IgD-negative memory B cell (primary cell): ENCODE results near the gene PRKAG1. TPM values are rescaled to one million over a fixed set of nuclear protein-coding genes. Genes with fewer than 3 reads are reported as not detected.
A peak's percentile ranks its signal among the peaks of the same experiment; 100 is the strongest.

Experiments used
- H3K27ac Mint-ChIP-seq, 3 donors: one replicate each; pipeline ENCODE4 v1.8.0; 2020 to 2022; ENCODE audit warnings: mild to moderate bottlenecking in 3 of 3, mixed read lengths in 3 of 3, moderate library complexity in 1 of 3
- H3K27me3 Mint-ChIP-seq: one replicate; pipeline ENCODE4 v1.8.0; 2021; ENCODE audit warnings: mixed read lengths
- H3K36me3 Mint-ChIP-seq: one replicate; pipeline ENCODE4 v1.8.0; 2020; ENCODE audit warnings: mild to moderate bottlenecking, mixed read lengths
- H3K4me1 Mint-ChIP-seq, 3 donors: one replicate each; pipeline ENCODE4 v1.8.0; 2020 to 2022; ENCODE audit warnings: mixed read lengths in 3 of 3, mild to moderate bottlenecking in 1 of 3
- H3K4me3 Mint-ChIP-seq, 4 donors: one replicate each; pipeline ENCODE4 v1.8.0; 2020 to 2022; ENCODE audit warnings: mild to moderate bottlenecking in 4 of 4, mixed read lengths in 4 of 4, moderate library complexity in 3 of 4
- H3K9me3 Mint-ChIP-seq, 3 donors: one replicate each; pipeline ENCODE4 v1.8.0; 2020 to 2021; ENCODE audit warnings: mixed read lengths in 3 of 3, mild to moderate bottlenecking in 1 of 3
- polyA plus RNA-seq: library from polyadenylated mRNA; unstranded; fragments of 300-500 nt; fragmentation: Illumina TruSeq; gene quantifications from one replicate; pipeline ENCODE4 v1.2.3, GENCODE V29; 2021

PRKAG1 gene
- polyA plus RNA-seq, 1 donor from 2014 or later = 45.6 TPM

- Mint-ChIP-seq H3K27me3 (peaks cover 33% of the 10 kb centered on the region), H3K4me1 (peaks cover 21 to 31% (median 22%) of the 10 kb centered on the region in 3 donors), H3K27ac (peak overlapping the region in 2 of 3 donors; percentile 83 to 91), H3K36me3 (peaks cover 2% of the 10 kb centered on the region), H3K4me3 (peak overlapping the region; percentile 86 to 96 (median 94)), H3K9me3 (no peaks in the 10 kb centered on the region)
Measured at GRCh38 chr12:48979602-48980388, 38.8 kb downstream of the PRKAG1 start.

DNA sequence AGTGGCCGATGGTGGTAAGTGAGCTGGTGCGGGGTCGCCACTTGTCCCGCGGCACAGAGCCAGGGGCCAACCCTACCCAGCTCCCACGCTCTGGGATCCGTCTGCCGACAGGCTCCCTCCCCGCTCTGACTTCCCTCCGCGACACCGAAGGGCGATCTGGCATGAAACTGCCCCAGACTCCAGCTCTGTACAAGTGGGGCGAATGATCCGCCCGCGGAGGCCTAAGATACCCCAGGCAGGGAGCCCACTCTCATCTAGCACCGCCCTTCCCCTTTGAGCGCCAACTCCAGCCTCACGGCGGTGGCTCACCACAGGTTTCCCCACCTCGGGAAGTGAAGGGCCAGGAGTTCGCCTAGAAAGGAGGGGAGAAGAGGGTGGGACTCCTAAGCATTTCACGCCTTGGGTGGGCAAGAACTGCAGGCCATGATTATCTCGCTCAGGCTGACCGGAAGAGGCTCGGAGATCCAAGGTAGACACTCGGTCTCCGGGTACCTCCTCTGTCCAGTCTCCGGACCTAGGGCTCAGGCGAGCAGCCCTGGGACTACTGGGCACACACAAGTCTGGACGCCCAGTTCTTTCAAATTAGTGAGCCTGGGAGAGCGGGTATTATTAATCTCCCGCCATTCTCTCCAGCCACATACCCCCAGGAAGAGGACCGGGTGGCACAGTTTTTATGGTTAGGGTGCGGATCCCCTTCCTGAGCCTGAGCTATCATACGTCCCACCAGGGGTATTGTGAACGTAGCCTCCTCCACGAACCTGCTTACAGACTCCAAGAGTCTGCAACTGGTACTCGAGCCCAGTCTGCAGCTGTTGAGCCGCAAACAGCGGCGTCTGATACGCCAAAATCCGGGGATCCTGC lies 39.6 kb downstream of the PRKAG1 start:
- Mint-ChIP-seq H3K27ac (peak overlapping the region; percentile 65 to 84 (median 83)), H3K4me1 (peaks cover 21 to 31% (median 22%) of the 10 kb centered on the region in 3 donors), H3K4me3 (peak overlapping the region; percentile 86 to 96 (median 94)), H3K9me3 (no peaks in the 10 kb centered on the region), H3K27me3 (peaks cover 33% of the 10 kb centered on the region), H3K36me3 (peaks cover 2% of the 10 kb centered on the region)

DNA sequence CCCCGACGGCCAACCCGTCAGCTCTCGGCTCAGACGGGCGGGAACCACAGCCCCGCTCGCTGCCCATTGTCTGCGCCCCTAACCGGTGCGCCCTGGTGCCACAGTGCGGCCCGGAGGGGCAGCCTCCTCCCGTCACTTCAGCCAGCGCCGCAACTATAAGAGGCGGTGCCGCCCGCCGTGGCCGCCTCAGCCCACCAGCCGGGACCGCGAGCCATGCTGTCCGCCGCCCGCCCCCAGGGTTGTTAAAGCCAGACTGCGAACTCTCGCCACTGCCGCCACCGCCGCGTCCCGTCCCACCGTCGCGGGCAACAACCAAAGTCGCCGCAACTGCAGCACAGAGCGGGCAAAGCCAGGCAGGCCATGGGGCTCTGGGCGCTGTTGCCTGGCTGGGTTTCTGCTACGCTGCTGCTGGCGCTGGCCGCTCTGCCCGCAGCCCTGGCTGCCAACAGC lies 40.3 kb downstream of the PRKAG1 start, which contains the start of gene WNT1:
TSS of gene WNT1 (plus strand) at position 32 of the 450 bp plus-strand sequence. CDS start at position 361, 329 bp downstream.
- peak within 1 kb of the TSS; percentile 65 to 84 (median 83) for H3K27ac Mint-ChIP-seq
- peak within 1 kb of the TSS; percentile 86 to 96 (median 94) for H3K4me3 Mint-ChIP-seq
- H3K4me1 Mint-ChIP-seq = peaks cover 21 to 31% (median 22%) of the 10 kb centered on the region in 3 donors
- H3K36me3 Mint-ChIP-seq = peaks cover 2% of the 10 kb centered on the region
- H3K9me3 Mint-ChIP-seq = no peaks in the 10 kb centered on the region
- peaks cover 37% of the 10 kb centered on the region for H3K27me3 Mint-ChIP-seq

GRCh38 chr12:48977290-48978281 lies 41.0 kb downstream of the PRKAG1 start:
- peak overlapping the region; percentile 49 to 84 (median 50) for H3K27ac Mint-ChIP-seq
- peaks cover 2% of the 10 kb centered on the region for H3K36me3 Mint-ChIP-seq
- H3K27me3 Mint-ChIP-seq = peaks cover 44% of the 10 kb centered on the region
- H3K9me3 Mint-ChIP-seq = no peaks in the 10 kb centered on the region
- peak overlapping the region; percentile 61 to 82 (median 74) for H3K4me3 Mint-ChIP-seq
- peaks cover 21 to 32% (median 22%) of the 10 kb centered on the region in 3 donors for H3K4me1 Mint-ChIP-seq

DNA sequence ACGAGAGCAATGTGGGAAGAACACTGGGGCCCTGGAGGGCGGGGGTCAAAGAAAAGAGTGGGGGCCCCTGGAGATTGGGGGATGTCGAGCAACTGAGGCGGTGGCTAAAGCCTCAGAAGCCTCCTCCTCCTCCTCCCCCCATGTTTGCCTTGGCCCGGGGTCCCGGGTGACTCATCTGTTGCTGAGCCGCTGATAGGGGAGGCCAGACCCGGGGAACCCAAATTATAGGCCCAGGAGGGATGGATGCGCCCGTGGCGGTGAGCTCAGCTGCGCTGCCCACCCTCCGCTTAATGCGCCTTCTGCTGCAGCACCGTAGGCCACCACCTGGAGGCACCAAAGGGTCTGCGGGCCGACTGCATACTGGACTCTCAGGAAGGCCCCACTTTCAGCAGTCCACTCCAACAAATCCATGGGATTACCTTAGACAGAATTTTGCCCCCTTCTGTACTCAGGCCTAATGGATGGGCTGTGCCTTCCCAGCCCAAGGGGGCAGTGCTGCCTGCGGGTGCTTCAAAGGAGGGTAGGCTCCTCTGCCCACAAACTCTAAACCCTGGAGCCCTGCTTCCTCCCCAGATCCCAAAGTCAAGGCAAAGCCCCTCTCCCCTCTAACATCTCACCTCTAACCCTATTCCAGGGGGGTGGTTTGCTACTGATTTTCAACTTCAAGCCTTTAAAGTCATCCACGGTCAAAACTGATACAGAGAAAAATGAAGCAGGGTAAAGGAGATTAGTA lies 44.5 kb downstream of the PRKAG1 start:
- peak overlapping the region in 1 of 4 donors; percentile 14 for H3K4me3 Mint-ChIP-seq

GRCh38 chr12:48973531-48973930 lies 45.0 kb downstream of the PRKAG1 start:
- H3K27me3 Mint-ChIP-seq = peaks cover 48% of the 10 kb centered on the region
- no peak overlapping the region for H3K27ac Mint-ChIP-seq

More for the DNA sequence above, 44.5 kb downstream of the PRKAG1 start:
- H3K36me3 Mint-ChIP-seq = no peaks in the 10 kb centered on the region
- H3K27me3 Mint-ChIP-seq = peaks cover 53% of the 10 kb centered on the region
- peak overlapping the region in 1 of 3 donors; percentile 51 for H3K27ac Mint-ChIP-seq
- H3K4me1 Mint-ChIP-seq = peaks cover 11 to 30% (median 15%) of the 10 kb centered on the region in 3 donors
- no peaks in the 10 kb centered on the region for H3K9me3 Mint-ChIP-seq

GRCh38 chr12:48972952-48973483 lies 45.6 kb downstream of the PRKAG1 start:
- Mint-ChIP-seq H3K27me3 (peaks cover 47% of the 10 kb centered on the region), H3K27ac (no peak overlapping the region), H3K4me3 (no peak overlapping the region), H3K9me3 (no peaks in the 10 kb centered on the region), H3K4me1 (peaks cover 7 to 25% (median 23%) of the 10 kb centered on the region in 3 donors), H3K36me3 (no peaks in the 10 kb centered on the region)

More at GRCh38 chr12:48973531-48973930, 45.0 kb downstream of the PRKAG1 start:
- Mint-ChIP-seq H3K4me3 (no peak overlapping the region), H3K4me1 (peaks cover 7 to 25% (median 20%) of the 10 kb centered on the region in 3 donors), H3K9me3 (no peaks in the 10 kb centered on the region), H3K36me3 (no peaks in the 10 kb centered on the region)

DNA sequence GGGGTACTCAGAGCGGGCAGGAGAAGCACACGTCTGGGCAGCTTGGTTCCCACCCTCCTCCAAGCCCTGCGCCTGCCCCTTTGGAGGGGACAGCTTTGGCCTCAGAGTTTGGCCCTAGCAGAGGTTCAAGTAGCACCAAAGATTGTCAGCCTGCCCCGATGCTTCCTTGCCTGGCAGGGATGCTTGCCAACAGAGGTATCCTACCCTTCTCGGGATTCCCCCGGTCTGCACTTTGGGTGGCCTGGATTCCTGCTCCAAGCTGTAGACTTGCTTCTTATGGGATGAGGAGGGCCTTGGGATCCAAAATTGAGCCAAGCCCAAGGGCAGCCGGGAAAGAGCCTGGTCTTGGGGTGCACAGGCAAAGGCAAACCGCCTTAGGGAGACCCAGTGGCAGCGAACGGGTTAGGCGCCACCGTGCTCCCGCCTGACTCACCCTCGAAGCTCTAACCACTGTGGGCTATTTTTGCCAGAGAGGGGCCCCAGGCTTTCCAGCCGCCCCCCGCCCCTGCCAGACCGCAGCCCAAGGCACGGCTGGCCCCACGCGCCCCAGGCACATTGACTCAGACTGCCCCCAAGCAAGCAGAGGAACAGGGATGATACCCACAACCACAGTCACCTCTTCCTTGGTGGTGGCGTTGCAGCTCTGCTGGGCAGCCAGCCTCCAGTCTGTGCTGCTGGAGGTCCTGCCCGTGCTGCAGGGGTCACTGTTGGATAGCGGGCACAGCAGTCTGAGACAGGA lies 46.2 kb downstream of the PRKAG1 start:
- H3K4me1 Mint-ChIP-seq = peaks cover 4 to 23% (median 20%) of the 10 kb centered on the region in 3 donors
- H3K27ac Mint-ChIP-seq = no peak overlapping the region

DNA sequence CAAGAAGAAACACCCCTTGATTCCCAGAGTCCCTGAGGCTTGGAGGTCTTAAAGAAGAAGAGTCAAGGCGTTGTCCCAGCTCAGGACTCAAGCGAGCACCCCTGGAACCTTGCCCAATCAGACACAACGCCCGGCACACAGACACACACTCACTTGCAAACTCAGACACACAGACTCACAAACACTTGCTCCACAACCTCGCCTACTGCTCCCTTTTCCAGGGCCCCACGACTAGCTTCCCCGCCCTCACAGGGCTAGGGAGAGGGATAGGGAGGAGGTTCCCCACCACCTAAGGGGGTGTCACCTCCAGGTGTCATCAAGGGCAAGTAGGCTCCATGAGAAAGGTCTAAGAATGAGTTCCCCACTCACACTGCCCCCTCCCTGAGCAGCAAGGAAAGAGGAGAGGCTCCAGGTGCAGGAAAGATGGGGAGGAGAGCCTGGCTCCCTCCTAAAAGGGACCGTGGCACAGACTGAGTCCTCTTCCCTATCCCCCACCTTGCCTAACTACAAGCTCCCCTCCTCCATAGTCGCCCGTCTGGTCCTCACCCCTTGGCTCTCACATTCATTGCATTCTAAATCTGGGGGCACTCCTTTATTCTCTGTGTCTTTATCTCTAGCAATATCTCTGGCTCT lies 47.8 kb downstream of the PRKAG1 start:
- H3K27me3 Mint-ChIP-seq = peaks cover 34% of the 10 kb centered on the region
- no peaks in the 10 kb centered on the region for H3K9me3 Mint-ChIP-seq
- H3K4me1 Mint-ChIP-seq = peaks cover 8 to 19% (median 18%) of the 10 kb centered on the region in 3 donors
- H3K27ac Mint-ChIP-seq = no peak overlapping the region
- H3K4me3 Mint-ChIP-seq = peak overlapping the region; percentile 17 to 80 (median 55)
- no peaks in the 10 kb centered on the region for H3K36me3 Mint-ChIP-seq

More for the DNA sequence above, 46.2 kb downstream of the PRKAG1 start:
- H3K27me3 Mint-ChIP-seq = peaks cover 41% of the 10 kb centered on the region
- H3K36me3 Mint-ChIP-seq = no peaks in the 10 kb centered on the region
- H3K4me3 Mint-ChIP-seq = peak overlapping the region in 2 of 4 donors; percentile 32 to 89
- no peaks in the 10 kb centered on the region for H3K9me3 Mint-ChIP-seq

GRCh38 chr12:48969833-48970701 lies 48.5 kb downstream of the PRKAG1 start:
- Mint-ChIP-seq H3K36me3 (no peaks in the 10 kb centered on the region), H3K27ac (no peak overlapping the region), H3K27me3 (peaks cover 34% of the 10 kb centered on the region), H3K9me3 (no peaks in the 10 kb centered on the region), H3K4me1 (peaks cover 8 to 19% (median 18%) of the 10 kb centered on the region in 3 donors), H3K4me3 (peak overlapping the region; percentile 34 to 80 (median 64))

- H3K27ac Mint-ChIP-seq = peak overlapping the region in 2 of 3 donors; percentile 77 to 78
- H3K36me3 Mint-ChIP-seq = no peaks in the 10 kb centered on the region
- H3K4me1 Mint-ChIP-seq = peaks cover 8 to 19% (median 18%) of the 10 kb centered on the region in 3 donors
- no peaks in the 10 kb centered on the region for H3K9me3 Mint-ChIP-seq
- peak overlapping the region in 3 of 4 donors; percentile 34 to 79 (median 72) for H3K4me3 Mint-ChIP-seq
- H3K27me3 Mint-ChIP-seq = peaks cover 34% of the 10 kb centered on the region
Measured at GRCh38 chr12:48969160-48969771, 49.3 kb downstream of the PRKAG1 start.
